Liver (tissue), 9 donors: ENCODE data around the gene DUS3L. TPM values are rescaled to one million over a fixed set of nuclear protein-coding genes. Genes with fewer than 3 reads are reported as not detected.

ENCODE experiments used
- DNase-seq: peaks from one replicate; pipeline ENCODE4 v3.0.0-alpha.2; 2017; ENCODE audit warnings: low spot score
- H3K27ac ChIP-seq, 2 donors: one replicate each; pipeline ENCODE4 v1.7.0; 2013; ENCODE audit warnings: inconsistent platforms in 2 of 2, low read length in 2 of 2, control low read depth in 1 of 2, low read depth in 1 of 2, mild to moderate bottlenecking in 1 of 2
- H3K27me3 ChIP-seq, 4 donors: one replicate each; pipeline versions ENCODE4 v1.6.1 to v1.7.0; 2013; ENCODE audit warnings: low read length in 3 of 4, inconsistent platforms in 1 of 4, mild to moderate bottlenecking in 1 of 4, moderate library complexity in 1 of 4; ENCODE audit not compliant: control insufficient read depth in 4 of 4, insufficient read depth in 4 of 4
- H3K36me3 ChIP-seq, 4 donors: one replicate each; pipeline versions ENCODE4 v1.6.1 to v1.7.0; 2013; ENCODE audit warnings: low read length in 3 of 4, mild to moderate bottlenecking in 3 of 4, low read depth in 1 of 4, moderate library complexity in 1 of 4; ENCODE audit not compliant: control insufficient read depth in 4 of 4, insufficient read depth in 3 of 4
- H3K4me1 ChIP-seq, 4 donors: one replicate each; pipeline versions ENCODE4 v1.6.1 to v1.7.0; 2013; ENCODE audit warnings: low read length in 3 of 4, mild to moderate bottlenecking in 3 of 4, moderate library complexity in 1 of 4; ENCODE audit not compliant: control insufficient read depth in 4 of 4, insufficient read depth in 4 of 4
- H3K4me3 ChIP-seq, 3 donors: one replicate each; pipeline versions ENCODE4 v1.6.1 to v1.7.0; 2013; ENCODE audit warnings: low read length in 3 of 3, control low read depth in 1 of 3, low read depth in 1 of 3, mild to moderate bottlenecking in 1 of 3
- H3K9ac ChIP-seq, 2 donors: one replicate each; pipeline ENCODE4 v1.7.0; 2013; ENCODE audit warnings: low read length in 2 of 2, mild to moderate bottlenecking in 2 of 2, moderate library complexity in 2 of 2, control low read depth in 1 of 2, low read depth in 1 of 2
- H3K9me3 ChIP-seq, 4 donors: one replicate each; pipeline versions ENCODE4 v1.6.1 to v1.7.0; 2013; ENCODE audit warnings: low read length in 3 of 4; ENCODE audit not compliant: control insufficient read depth in 4 of 4
- EGR1 ChIP-seq, 2 donors: IDR thresholded peaks; 2 replicates each; pipeline ENCODE4 v1.6.1; 2016 to 2018; ENCODE audit warnings: antibody characterized with exemption in 2 of 2, low read depth in 2 of 2
- FOXA1 ChIP-seq: IDR thresholded peaks from 2 replicates; pipeline ENCODE4 v1.6.1; 2016; ENCODE audit warnings: antibody characterized with exemption
- FOXA2 ChIP-seq: IDR thresholded peaks from 2 replicates; pipeline ENCODE4 v1.6.1; 2016; ENCODE audit warnings: antibody characterized with exemption
- GABPA ChIP-seq, 2 donors: IDR thresholded peaks in 1 of 2; conservative IDR thresholded peaks in 1 of 2; 2 replicates each; pipeline ENCODE4 v1.6.1; 2016; ENCODE audit warnings: antibody characterized with exemption in 2 of 2, mild to moderate bottlenecking in 1 of 2, moderate library complexity in 1 of 2
- HNF4A ChIP-seq, 2 donors: conservative IDR thresholded peaks; 2 replicates each; pipeline ENCODE4 v1.6.1; 2016; ENCODE audit warnings: antibody characterized with exemption in 2 of 2, mild to moderate bottlenecking in 2 of 2
- HNF4G ChIP-seq: IDR thresholded peaks from 2 replicates; pipeline ENCODE4 v1.6.1; 2016; ENCODE audit warnings: antibody characterized with exemption
- JUND ChIP-seq, 2 donors: IDR thresholded peaks; 2 replicates each; pipeline ENCODE4 v1.6.1; 2016; ENCODE audit warnings: antibody characterized with exemption in 2 of 2
- NR2F2 ChIP-seq: IDR thresholded peaks from 2 replicates; pipeline ENCODE4 v1.6.1; 2016; ENCODE audit warnings: antibody characterized with exemption
- RAD21 ChIP-seq, 2 donors: IDR thresholded peaks; 2 replicates each; pipeline ENCODE4 v1.6.1; 2016; ENCODE audit warnings: antibody characterized with exemption in 2 of 2, mild to moderate bottlenecking in 2 of 2
- RXRA ChIP-seq, 2 donors: IDR thresholded peaks; 2 replicates each; pipeline ENCODE4 v1.6.1; 2017 to 2018; ENCODE audit warnings: antibody characterized with exemption in 2 of 2, mild to moderate bottlenecking in 1 of 2
- SP1 ChIP-seq: IDR thresholded peaks from 2 replicates; pipeline ENCODE4 v1.6.1; 2018; ENCODE audit warnings: antibody characterized with exemption, mild to moderate bottlenecking
- TAF1 ChIP-seq: conservative IDR thresholded peaks from 2 replicates; pipeline ENCODE4 v1.6.1; 2016; ENCODE audit warnings: antibody characterized with exemption, mild to moderate bottlenecking
- YY1 ChIP-seq: IDR thresholded peaks from 2 replicates; pipeline ENCODE4 v1.6.1; 2016; ENCODE audit warnings: antibody characterized with exemption, mild to moderate bottlenecking
- WGBS: extraction: QIAGEN DNeasy Blood & Tissue Kit; methylation state at CpG from one replicate; pipeline ENCODE4 v1.1.7; 2013; 5-methylcytosine and 5-hydroxymethylcytosine counted together
- polyA plus RNA-seq, 2 donors: library from polyadenylated mRNA; stranded (reverse) in 1 of 2; unstranded in 1 of 2; fragments of 200-250 nt in 1 of 2; fragments of >200 nt in 1 of 2; fragmentation: Nextera tagmentation in 1 of 2; extraction: Ambion mirVana in 1 of 2; gene quantifications; one replicate each; pipeline versions ENCODE4 v1.2.1 to v1.2.3, GENCODE V29; 2013 to 2015
- total RNA-seq, 2 donors: library from RNA; depleted of rRNA; stranded (reverse); fragments of >200 nt; gene quantifications; one replicate each; pipeline ENCODE4 v1.2.3, GENCODE V29; 2014
- TF ChIP-seq, protein P1 (sequence below): IDR thresholded peaks from 2 replicates; pipeline ENCODE4 v1.6.1; 2016; ENCODE audit warnings: antibody characterized with exemption
- TF ChIP-seq, protein P2 (sequence below): IDR thresholded peaks from 2 replicates; pipeline ENCODE4 v1.6.1; 2016; ENCODE audit warnings: antibody characterized with exemption
- TF ChIP-seq, protein P3 (sequence below): fragments of 150-350 bp; IDR thresholded peaks from 2 replicates; pipeline ENCODE4 v1.5.1; 2017; ENCODE audit warnings: improper control_type of control experiment, low read depth, low read length; ENCODE audit not compliant: missing input control
- TF ChIP-seq, protein P4 (sequence below): IDR thresholded peaks from 2 replicates; pipeline ENCODE4 v1.6.1; 2016; ENCODE audit warnings: antibody characterized with exemption
- TF ChIP-seq, protein P5 (sequence below): IDR thresholded peaks from 2 replicates; pipeline ENCODE4 v1.6.1; 2016; ENCODE audit warnings: antibody characterized with exemption, mild to moderate bottlenecking
- donor health status: healthy.
- donor health status: healthy.
- donor health status: healthy.
- donor health status: healthy.
- donor health status: healthy.

Gene DUS3L
- total and polyA plus RNA-seq, 4 donors = 12.2 to 19.0 (median 16.9) TPM

DNA sequence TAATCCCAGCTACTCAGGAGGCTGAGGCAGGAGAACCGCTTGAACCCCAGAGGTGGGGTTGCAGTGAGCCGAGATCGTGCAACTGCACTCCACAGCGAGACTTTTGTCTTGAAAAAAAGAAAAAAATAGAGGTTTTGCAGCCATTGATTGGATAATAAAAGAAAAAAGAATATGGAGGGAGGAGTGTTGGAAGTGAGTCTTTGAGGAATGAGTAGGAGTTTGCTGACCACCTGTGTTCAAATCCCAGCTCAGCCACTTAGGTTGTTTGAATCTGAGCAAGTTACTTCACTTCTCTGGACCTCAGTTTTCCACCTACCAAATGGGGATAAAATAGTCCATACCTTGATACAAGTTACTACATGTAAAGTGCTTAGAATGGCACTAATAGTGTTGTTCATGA, 20.2 kb upstream of the DUS3L start:
- TF ChIP-seq YY1 (no peak), EGR1 (IDR thresholded peaks at IDR 0.05; ENCODE audit: low read depth in 2 of 2) (no peak), FOXA1 (no peak), FOXA2 (no peak), RXRA (IDR thresholded peaks at IDR 0.05) (no peak), TAF1 (no peak), RAD21 (IDR thresholded peaks at IDR 0.05) (no peak), JUND (IDR thresholded peaks at IDR 0.05) (no peak), GABPA (IDR thresholded peaks at IDR 0.05 in 1 of 2, conservative IDR thresholded peaks at IDR 0.05 in 1 of 2) (no peak), HNF4A (conservative IDR thresholded peaks at IDR 0.05) (no peak), SP1 (no peak), NR2F2 (no peak), HNF4G (no peak)
- TF ChIP-seq, protein P1, sequence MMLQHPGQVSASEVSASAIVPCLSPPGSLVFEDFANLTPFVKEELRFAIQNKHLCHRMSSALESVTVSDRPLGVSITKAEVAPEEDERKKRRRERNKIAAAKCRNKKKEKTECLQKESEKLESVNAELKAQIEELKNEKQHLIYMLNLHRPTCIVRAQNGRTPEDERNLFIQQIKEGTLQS = no peak
- TF ChIP-seq, protein P2, sequence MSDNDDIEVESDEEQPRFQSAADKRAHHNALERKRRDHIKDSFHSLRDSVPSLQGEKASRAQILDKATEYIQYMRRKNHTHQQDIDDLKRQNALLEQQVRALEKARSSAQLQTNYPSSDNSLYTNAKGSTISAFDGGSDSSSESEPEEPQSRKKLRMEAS = no peak
- TF ChIP-seq, protein P3, sequence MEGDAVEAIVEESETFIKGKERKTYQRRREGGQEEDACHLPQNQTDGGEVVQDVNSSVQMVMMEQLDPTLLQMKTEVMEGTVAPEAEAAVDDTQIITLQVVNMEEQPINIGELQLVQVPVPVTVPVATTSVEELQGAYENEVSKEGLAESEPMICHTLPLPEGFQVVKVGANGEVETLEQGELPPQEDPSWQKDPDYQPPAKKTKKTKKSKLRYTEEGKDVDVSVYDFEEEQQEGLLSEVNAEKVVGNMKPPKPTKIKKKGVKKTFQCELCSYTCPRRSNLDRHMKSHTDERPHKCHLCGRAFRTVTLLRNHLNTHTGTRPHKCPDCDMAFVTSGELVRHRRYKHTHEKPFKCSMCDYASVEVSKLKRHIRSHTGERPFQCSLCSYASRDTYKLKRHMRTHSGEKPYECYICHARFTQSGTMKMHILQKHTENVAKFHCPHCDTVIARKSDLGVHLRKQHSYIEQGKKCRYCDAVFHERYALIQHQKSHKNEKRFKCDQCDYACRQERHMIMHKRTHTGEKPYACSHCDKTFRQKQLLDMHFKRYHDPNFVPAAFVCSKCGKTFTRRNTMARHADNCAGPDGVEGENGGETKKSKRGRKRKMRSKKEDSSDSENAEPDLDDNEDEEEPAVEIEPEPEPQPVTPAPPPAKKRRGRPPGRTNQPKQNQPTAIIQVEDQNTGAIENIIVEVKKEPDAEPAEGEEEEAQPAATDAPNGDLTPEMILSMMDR = no peak
- TF ChIP-seq, protein P4, sequence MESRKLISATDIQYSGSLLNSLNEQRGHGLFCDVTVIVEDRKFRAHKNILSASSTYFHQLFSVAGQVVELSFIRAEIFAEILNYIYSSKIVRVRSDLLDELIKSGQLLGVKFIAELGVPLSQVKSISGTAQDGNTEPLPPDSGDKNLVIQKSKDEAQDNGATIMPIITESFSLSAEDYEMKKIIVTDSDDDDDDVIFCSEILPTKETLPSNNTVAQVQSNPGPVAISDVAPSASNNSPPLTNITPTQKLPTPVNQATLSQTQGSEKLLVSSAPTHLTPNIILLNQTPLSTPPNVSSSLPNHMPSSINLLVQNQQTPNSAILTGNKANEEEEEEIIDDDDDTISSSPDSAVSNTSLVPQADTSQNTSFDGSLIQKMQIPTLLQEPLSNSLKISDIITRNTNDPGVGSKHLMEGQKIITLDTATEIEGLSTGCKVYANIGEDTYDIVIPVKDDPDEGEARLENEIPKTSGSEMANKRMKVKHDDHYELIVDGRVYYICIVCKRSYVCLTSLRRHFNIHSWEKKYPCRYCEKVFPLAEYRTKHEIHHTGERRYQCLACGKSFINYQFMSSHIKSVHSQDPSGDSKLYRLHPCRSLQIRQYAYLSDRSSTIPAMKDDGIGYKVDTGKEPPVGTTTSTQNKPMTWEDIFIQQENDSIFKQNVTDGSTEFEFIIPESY = no peak
- TF ChIP-seq, protein P5, sequence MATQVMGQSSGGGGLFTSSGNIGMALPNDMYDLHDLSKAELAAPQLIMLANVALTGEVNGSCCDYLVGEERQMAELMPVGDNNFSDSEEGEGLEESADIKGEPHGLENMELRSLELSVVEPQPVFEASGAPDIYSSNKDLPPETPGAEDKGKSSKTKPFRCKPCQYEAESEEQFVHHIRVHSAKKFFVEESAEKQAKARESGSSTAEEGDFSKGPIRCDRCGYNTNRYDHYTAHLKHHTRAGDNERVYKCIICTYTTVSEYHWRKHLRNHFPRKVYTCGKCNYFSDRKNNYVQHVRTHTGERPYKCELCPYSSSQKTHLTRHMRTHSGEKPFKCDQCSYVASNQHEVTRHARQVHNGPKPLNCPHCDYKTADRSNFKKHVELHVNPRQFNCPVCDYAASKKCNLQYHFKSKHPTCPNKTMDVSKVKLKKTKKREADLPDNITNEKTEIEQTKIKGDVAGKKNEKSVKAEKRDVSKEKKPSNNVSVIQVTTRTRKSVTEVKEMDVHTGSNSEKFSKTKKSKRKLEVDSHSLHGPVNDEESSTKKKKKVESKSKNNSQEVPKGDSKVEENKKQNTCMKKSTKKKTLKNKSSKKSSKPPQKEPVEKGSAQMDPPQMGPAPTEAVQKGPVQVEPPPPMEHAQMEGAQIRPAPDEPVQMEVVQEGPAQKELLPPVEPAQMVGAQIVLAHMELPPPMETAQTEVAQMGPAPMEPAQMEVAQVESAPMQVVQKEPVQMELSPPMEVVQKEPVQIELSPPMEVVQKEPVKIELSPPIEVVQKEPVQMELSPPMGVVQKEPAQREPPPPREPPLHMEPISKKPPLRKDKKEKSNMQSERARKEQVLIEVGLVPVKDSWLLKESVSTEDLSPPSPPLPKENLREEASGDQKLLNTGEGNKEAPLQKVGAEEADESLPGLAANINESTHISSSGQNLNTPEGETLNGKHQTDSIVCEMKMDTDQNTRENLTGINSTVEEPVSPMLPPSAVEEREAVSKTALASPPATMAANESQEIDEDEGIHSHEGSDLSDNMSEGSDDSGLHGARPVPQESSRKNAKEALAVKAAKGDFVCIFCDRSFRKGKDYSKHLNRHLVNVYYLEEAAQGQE = no peak
- Histone ChIP-seq H3K36me3 (peaks cover 0 to 1% (median 0%) of the 10 kb centered on the region in 4 donors), H3K4me3 (no peak overlapping the region), H3K4me1 (peaks cover 0 to 5% (median 4%) of the 10 kb centered on the region in 4 donors), H3K9ac (no peak overlapping the region), H3K27me3 (no peaks in the 10 kb centered on the region), H3K27ac (no peak overlapping the region), H3K9me3 (no peaks in the 10 kb centered on the region)
- no peak for DNase-seq
- 97% methylated on average over 4 of the region's 4 CpGs for WGBS
